ENCODE data around the gene DNAJC5G. TPM values are rescaled to one million over a fixed set of nuclear protein-coding genes. Genes with fewer than 3 reads are reported as not detected.

DNAJC5G gene
- total and polyA plus RNA-seq, 2 of the 13 experiments (the other 11 are each of a cell fraction or from before 2014, with no cell fraction given), result 0.05 TPM; not detected in 1

- TF ChIP-seq GFI1 (CRISPR knock-in tag; IDR thresholded peaks at IDR 0.05; ENCODE audit: borderline replicate concordance) (peak; percentile 55; the same call in 1 of the 2 replicates), ERF (CRISPR knock-in tag; IDR thresholded peaks at IDR 0.05) (peak; percentile 90), ZBTB25 (CRISPR knock-in tag; IDR thresholded peaks at IDR 0.05) (peak; percentile 84; the same call in 1 of the 2 replicates), CENPBD1 (CRISPR knock-in tag; IDR thresholded peaks at IDR 0.05; ENCODE audit: borderline replicate concordance, low read depth) (no peak), KDM2A (CRISPR knock-in tag; IDR thresholded peaks at IDR 0.05; ENCODE audit: borderline replicate concordance, low read depth) (peak; percentile 100), ZXDC (CRISPR knock-in tag; IDR thresholded peaks at IDR 0.05) (no peak), CBX5 (CRISPR knock-in tag; IDR thresholded peaks at IDR 0.05; ENCODE audit: borderline replicate concordance) (no peak; the same call in 1 of the 2 replicates), ZNF569 (CRISPR knock-in tag; IDR thresholded peaks at IDR 0.05; ENCODE audit: borderline replicate concordance) (peak; percentile 46; the same call in 1 of the 2 replicates), SETDB1 (CRISPR knock-in tag; IDR thresholded peaks at IDR 0.05; ENCODE audit: borderline replicate concordance) (no peak), SIN3A (IDR thresholded peaks at IDR 0.05; ENCODE audit: borderline replicate concordance, low read depth, low read length) (peak; percentile 64), ZSCAN5A (CRISPR knock-in tag; IDR thresholded peaks at IDR 0.05; ENCODE audit: borderline replicate concordance) (0 out of 2 replicates have a peak, but pooled peaks have one; percentile 22), NR2F1 (CRISPR knock-in tag; IDR thresholded peaks at IDR 0.05) (no peak), ZFAT (CRISPR knock-in tag; conservative IDR thresholded peaks at IDR 0.05) (0 out of 2 replicates have a peak, but pooled peaks have one; percentile 59), ZFP62 (CRISPR knock-in tag; IDR thresholded peaks at IDR 0.05) (peak; percentile 23; the same call in 1 of the 2 replicates), MEIS2 (CRISPR knock-in tag; IDR thresholded peaks at IDR 0.05) (peak; percentile 76; the same call in 1 of the 2 replicates), SIX4 (CRISPR knock-in tag; IDR thresholded peaks at IDR 0.05) (peak; percentile 57), HMGXB3 (CRISPR knock-in tag; IDR thresholded peaks at IDR 0.05; ENCODE audit: borderline replicate concordance) (peak; percentile 85)
Measured at GRCh38 chr2:27322766-27323595, 47.7 kb downstream of the DNAJC5G start, which contains the start of gene MPV17 (continued).
